ENCODE results near the gene DCAF10.
"Not testable (repeated sequence)": the region's sequence is repeated elsewhere in the genome, so short reads cannot be mapped to it uniquely, and the experiment has no call there.

The DCAF10 gene

GRCh38 chr9:37870799-37871176 is 70.2 kb downstream of the DCAF10 start:
- DNase-seq = no peak

GRCh38 chr9:37873955-37874354 is 73.4 kb downstream of the DCAF10 start:
- no peak for DNase-seq

GRCh38 chr9:37876376-37876775 is 75.8 kb downstream of the DCAF10 start:
- no peak for DNase-seq

- DNase-seq = no peak
Measured at GRCh38 chr9:37880916-37881479, 80.4 kb downstream of the DCAF10 start.

GRCh38 chr9:37887977-37888583 is 87.5 kb downstream of the DCAF10 start:
- DNase-seq = not testable (repeated sequence)

GRCh38 chr9:37889536-37889935 is 88.9 kb downstream of the DCAF10 start:
- DNase-seq = no peak

- DNase-seq = not testable (repeated sequence)
Measured at GRCh38 chr9:37891042-37891441, 90.4 kb downstream of the DCAF10 start.

GRCh38 chr9:37892063-37892462 is 91.5 kb downstream of the DCAF10 start:
- no peak for DNase-seq

GRCh38 chr9:37897665-37898064 is 97.1 kb downstream of the DCAF10 start:
- DNase-seq = no peak

GRCh38 chr9:37899041-37899440 is 98.4 kb downstream of the DCAF10 start:
- DNase-seq = no peak

- DNase-seq = no peak
Measured at GRCh38 chr9:37902131-37902530, 101.5 kb downstream of the DCAF10 start.

GRCh38 chr9:37902796-37903646 is 102.4 kb downstream of the DCAF10 start:
- DNase-seq = no peak

GRCh38 chr9:37903647-37904444 is 103.2 kb downstream of the DCAF10 start, which contains the start of gene SLC25A51:
TSS of gene SLC25A51 (minus strand) at chr9:37904127. CDS start at chr9:37888550, 15,577 bp downstream.
- peak; percentile 99 for DNase-seq

- DNase-seq = no peak
Measured at GRCh38 chr9:37904445-37905130, 104.0 kb downstream of the DCAF10 start.

GRCh38 chr9:37905131-37905505 is 104.5 kb downstream of the DCAF10 start:
- DNase-seq = no peak

- no peak for DNase-seq
Measured at GRCh38 chr9:37905776-37906175, 105.2 kb downstream of the DCAF10 start.

- no peak for DNase-seq
Measured at GRCh38 chr9:37906312-37907239, 106.0 kb downstream of the DCAF10 start.

- peak; percentile 2 for DNase-seq
Measured at GRCh38 chr9:37908283-37908682, 107.7 kb downstream of the DCAF10 start.

- peak; percentile 17 for DNase-seq
Measured at GRCh38 chr9:37908698-37909186, 108.1 kb downstream of the DCAF10 start.

GRCh38 chr9:37909326-37909725 is 108.7 kb downstream of the DCAF10 start:
- no peak for DNase-seq

- DNase-seq = not testable (repeated sequence)
Measured at GRCh38 chr9:37909836-37910235, 109.2 kb downstream of the DCAF10 start.
